Medulla oblongata (tissue), 1 donor: ENCODE data around the gene MRTFA.
"Not testable (repeated sequence)": the region's sequence is repeated elsewhere in the genome, so short reads cannot be mapped to it uniquely, and the experiment has no call there.

Experiments used
- DNase-seq: peaks from one replicate; pipeline ENCODE4 v3.0.0-alpha.2; 2015; ENCODE audit errors: extremely low spot score

The MRTFA gene

DNA sequence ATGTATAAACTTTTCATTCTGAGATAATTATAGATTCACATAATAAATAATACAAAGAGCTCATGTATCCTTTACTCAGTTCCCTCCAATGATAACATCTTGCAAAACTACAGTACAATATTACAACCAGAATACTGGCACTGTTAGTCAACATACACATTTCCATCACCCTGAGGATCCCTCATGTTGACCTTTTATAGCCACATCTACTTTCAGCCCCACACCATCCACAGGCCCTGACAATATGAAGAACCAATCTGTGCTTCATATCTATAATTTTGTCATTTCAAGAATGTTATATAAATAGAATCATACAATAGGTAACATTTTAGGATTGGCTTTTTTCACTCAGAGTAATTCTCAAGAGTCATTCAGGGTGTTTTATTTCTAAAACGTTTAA is 115.5 kb downstream of the MRTFA start:
- no peak for DNase-seq

DNA sequence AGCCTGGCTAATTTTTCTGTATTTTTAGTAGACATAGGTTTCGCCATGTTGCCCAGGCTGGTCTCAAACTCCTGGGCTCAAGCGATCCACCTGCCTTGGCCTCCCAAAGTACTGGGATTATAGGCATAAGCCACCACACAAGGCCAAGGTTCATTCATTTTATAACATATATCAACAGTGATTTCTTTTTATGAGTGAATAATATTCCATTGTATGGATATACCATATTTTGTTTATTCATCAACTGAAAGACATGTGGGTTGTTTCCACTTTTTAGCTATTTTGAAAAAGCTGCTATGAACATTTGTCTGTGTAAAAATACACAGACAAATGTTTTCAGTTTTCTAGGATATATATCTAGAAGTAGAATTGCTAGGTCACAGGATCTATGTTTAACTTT is 116.0 kb downstream of the MRTFA start:
- no peak for DNase-seq

DNA sequence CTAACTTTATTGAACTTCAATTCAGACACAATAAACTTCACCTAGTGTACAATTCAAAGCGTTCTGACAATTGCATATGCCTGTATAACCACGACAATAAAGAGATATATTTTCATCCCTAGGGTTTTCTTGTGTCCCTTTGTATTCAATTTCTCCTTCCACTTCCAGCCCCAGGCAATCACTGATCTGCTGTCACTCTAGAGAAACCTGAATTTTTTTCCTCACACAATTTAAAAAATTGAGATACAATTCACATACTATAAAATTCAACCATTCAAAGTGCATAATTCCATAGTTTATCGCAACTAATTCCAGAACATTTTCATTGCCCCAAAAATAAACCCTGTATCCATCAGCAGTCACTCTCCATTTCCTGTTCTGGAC is 116.6 kb downstream of the MRTFA start:
- DNase-seq, result no peak

DNA sequence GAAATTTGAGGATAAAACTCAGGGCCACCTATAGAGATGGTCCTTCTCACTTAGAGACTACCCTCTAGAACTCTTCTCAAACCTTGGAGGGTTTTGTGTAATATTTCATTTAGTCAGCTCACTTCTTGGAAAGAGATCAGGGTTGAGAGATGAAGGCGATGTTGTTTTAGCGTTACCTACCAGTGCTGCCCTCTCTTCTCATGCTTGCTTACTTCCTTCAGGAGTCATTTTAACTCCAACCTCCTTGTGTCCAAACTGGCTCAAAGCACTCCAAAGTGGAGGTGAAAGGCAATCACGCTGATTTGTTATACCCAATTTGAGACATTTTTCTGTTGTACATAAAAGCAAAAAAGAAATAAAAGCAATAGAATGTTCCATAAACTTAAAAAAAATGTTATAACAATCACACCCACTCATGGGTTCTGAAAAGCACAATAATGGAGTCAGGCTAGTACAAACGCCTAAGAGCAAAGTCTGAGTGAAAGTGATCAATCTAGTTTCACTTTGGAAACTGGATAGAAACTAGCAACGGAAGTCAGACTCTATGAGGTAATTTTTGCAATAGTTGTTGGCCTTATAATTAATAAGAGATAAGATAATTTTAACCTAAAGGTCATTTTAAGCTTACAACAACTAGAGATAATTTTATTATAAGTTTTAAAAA is 117.1 kb downstream of the MRTFA start:
- DNase-seq, result no peak

DNA sequence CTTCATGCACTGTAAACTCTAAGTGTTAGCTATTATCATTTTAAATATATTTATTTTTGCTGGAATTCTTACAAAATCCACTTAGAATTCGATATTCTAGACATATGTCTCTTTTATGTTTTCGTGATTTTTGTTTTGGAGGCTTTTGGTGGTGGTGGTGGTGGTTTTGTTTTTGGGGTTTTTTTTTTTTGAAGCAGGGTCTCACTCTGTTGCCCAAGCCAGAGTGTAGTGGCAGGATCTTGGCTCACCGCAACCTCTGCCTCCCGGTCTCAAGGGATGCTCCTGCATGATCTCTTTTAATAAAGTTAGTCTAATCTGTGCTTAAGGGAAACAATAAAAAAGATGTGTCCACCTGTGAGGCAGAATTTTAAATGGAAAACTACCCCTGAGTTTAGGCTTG is 117.7 kb downstream of the MRTFA start:
- no peak for DNase-seq

DNA sequence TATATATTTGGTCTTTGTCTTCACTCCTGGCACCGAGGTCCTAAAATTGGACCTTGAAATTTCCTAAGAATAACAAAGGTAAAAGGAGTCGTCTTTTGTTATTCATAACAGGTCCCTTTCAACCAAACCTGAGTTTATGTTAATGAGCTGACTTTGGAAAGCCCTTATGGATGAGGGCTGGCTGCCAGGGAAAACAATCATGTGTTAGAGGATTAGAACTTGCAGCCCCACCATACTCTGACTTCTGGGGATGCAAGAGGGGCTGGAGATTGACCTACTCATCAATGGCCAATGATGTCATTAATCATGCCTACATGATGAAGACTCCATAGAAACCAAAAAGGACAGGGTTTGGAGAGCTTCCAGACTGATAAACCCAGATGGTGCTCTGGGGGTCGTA is 118.9 kb downstream of the MRTFA start:
- no peak for DNase-seq

DNA sequence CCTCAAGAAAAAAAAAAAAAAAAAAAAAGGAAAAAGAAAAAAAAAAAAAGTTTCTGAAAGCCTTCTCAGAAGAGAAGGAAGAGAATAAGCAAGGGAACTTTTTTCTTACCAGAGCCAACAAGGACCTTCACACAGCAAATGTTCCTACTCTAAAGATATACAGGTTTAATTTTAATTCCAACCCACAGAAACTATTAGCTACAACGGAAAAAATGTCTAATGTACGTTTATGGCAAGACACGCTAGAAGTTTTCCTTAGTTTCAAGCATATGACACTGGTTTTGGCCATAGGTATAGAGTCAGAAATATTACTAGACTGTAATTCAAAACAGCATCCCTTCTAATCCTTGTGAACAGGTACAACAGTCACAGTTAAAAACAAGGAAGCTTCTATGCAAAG is 120.1 kb downstream of the MRTFA start:
- DNase-seq, result no peak

DNA sequence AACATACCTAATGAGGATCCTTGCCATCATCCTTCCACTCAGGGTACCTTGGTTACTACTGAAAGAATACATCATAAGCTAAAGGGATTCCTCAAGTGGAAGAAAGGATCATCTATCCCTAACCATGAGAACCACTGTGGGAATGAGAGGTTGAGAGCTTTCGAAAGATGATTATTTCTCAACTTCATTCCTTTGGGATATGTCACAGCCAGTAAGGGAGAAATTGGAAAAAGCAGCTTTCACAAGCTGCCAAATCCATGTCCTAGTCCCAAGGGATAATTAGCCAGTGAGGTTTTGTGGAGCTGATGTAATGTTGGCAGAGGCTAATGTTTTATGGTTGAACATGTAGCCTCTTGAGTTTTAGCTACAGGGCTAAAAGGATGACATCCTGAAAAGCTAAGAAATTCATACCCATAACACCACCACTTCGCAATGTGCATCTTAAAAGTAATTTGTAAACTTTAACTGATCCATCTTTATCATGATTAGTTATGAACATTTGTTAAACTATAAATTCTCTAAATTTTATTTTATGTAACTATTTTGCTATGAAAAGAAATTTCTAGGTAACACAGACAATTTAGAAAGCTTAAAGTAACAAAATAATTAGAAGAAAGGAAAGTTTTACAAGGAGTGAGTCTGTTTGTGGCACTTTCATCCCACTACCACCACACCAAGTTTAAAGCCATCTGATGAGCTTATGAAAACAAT is 123.9 kb downstream of the MRTFA start:
- DNase-seq, result peak; percentile 49

DNA sequence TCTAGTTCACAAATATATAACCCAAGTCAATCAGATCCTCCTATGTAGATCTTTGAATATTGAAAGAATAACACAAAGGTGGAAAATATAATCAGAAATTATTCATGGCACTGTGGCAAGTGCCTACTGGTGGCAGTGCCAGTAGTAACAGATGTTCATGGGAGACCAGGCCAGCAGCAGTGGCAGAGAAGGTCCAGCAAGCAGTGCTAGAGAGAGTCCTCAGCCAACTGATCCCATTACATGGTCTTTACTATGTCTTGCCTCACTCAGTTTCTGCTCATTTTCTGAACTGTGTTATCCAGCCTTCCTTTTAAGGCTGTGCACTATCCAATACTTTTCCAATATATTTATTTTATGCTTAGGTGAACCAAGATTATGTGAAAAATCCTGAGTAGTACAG is 124.9 kb downstream of the MRTFA start:
- DNase-seq, result no peak

DNA sequence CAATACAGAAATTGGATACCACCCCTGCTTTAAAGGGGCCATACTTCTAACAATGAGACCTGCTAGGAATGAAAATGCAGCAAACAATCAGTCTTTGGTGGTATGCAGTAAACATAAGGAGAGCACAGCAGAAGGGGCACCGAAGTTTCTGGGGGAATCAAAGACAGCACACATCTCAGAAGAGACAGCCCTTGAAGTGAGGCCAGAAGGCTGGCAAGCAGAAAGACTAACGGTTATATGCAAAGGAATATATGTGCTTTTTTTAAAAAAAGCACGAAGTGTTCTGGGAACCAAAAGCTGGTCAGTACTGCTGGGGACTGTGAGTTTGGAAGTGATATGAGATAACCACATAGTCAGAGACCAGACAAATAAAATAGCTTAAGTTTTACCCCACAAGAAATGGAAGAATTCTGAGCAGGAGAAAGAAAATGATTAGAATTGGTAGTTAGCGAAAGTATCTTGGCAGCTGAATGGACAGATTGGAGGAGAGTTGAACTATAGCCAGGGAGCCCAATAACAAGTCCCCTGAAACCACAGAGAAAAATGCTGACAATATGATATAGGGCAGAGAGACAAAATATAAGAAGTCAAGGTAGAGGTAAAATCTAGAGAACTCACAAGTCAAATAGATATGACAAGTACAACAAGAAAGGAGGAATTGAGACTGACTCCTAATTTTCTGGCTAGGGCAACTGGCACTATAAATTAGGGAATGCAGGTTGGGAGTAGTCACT is 125.7 kb downstream of the MRTFA start:
- no peak for DNase-seq

DNA sequence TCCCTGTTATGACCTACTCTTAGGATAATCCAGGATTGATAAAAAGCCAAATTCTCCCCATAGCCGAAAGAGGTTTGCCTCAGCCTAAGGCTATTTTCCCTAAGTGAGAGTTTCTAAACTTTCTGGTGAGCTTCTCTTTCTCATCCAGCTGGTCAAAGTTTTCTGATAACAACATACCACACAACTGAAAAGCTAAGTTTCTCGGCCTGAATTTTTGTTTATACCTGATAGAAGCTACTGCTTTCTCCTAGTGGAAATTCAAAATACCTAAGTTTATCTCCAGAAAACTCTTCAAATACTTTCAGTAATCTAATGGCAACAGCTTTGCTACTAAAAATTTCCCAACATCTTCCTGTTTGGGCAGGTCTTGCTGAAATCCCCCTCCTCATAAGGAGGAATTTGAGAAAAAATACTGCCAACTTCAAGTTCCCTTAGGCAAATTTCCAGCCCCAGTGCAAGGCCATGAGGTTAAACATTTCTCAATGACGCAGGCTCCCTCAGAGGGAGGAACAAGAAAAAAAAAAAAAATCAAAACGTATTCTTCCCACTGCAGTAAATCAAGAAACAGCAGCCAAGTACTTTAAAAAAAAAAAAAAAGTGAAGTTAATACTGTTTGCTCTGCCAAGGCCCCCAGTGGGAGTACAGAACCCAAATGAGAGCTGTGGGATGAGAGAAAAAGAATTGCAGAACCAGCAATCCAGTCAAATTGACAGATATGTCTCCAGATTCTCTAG is 127.0 kb downstream of the MRTFA start:
- peak; percentile 83 for DNase-seq

DNA sequence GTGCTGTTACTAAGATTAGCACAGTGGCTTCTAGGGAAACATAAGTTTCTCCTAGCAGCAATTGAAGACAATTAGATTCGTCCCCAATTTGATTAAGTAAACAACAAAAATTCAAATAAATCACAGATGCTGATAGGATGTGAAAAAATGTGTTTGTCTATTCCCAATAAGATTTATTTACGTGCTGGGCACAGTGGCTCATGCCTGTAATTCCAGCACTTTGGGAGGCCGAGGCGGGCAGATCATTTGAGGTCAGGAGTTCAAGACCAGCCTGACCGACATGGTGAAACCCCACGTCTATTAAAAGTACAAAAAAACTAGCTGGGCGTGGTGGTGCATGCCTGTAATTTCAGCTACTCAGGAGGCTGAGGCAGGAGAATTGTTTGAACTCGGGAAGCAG is 128.5 kb downstream of the MRTFA start:
- DNase-seq, result not testable (repeated sequence)

DNA sequence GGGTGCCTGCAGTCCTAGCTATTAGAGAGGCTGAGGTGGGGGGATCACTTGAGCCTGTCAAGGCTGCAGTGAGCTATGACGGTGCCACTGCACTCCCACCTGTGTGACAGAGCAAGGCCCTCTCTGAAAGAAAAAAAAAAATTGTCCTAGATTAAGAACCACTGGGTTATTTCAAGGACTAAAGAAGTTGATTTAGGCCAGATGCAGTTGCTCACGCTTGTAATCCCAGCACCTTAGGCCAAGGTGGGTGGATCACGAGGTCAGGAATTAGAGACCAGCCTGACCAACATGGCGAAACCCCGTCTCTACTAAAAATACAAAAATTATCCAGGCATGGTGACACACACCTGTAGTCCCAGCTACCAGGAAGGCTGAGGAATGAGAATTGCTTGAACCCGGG is 129.0 kb downstream of the MRTFA start:
- DNase-seq, result no peak

DNA sequence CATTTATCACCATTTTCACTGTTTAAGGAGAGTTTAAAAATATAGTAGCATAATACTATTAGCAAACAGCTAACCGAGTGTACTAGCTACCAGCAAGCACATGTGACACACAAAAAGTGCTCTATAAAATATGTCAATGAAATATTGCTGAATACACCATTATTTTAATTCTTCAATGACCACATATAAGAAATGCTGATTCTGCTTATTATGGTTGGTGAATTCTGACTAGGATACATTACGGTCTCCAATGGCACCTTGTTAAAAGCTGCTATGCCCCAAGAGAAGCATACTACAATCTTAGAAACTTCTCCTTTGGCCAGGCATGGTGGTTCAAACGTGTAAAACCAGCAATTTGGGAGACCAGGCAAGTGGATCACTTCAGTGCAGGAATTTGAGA is 129.8 kb downstream of the MRTFA start:
- no peak for DNase-seq

DNA sequence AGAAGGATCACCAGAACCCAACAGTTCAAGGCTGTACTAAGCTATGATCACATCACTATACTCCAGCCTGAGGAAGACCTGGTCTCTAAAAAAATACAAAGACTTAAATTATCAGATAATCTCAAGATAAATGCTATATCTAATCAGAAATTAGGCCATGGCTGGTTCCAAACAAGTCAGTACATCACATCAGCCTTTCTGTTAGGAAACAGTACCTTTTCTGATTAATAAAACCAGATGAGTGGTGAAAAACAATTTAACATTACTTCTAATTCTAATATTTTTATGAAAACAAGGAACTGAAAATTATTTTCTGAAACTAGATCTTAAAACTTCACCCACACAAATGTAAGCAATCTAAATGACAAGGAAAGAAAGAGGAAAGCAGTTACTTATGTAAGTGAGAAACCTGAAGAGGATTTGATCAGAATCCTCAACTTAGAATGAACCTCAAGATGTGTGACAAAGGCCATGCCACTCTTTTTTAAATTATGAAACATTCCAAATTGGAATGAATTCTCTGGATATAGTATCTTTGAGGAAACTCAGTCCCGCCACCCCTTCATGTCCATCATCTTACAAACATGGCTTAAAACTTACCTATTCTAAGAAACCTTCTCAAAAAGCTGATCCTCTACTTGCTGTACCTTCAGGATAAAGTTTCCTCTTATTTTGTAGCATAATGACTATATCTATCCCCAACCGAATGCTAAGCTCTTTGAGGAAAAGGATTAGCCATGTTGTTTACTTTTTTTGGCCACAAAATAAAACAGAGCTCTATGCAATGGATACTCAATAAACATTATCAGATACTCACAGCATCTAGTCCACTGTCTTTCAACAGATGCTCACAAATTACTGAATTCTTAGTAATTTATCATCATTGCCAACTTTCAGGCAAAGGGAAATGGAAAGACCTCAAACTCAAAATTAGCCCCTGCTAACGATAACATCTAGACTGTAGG is 132.0 kb downstream of the MRTFA start:
- DNase-seq, result no peak

DNA sequence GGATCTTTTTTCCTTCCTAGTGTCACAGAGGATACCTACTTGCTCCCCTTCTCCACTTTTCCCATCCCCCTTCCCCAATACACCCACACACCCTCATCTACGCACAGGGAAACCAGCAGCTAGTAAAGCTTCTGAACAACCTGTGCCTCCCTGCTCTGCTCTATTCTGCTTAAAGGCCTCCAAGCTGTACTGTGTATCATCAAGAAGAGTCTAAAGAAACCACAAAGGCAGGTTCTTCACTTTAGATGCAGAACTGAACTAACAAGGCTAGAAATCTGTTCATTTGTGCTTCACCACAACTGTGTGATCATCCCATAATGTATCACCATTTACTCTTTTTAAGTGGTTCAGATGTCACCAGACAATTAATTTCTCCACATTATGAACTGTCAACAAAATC is 133.6 kb downstream of the MRTFA start:
- no peak for DNase-seq

DNA sequence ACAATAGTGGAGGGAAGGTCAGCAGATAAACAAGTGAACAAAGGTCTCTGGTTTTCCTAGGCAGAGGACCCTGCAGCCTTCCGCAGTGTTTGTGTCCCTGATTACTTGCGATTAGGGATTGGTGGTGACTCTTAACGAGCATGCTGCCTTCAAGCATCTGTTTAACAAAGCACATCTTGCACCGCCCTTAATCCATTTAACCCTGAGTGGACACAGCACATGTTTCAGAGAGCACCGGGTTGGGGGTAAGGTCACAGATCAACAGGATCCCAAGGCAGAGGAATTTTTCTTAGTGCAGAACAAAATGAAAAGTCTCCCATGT is 136.1 kb downstream of the MRTFA start:
- not testable (repeated sequence) for DNase-seq

DNA sequence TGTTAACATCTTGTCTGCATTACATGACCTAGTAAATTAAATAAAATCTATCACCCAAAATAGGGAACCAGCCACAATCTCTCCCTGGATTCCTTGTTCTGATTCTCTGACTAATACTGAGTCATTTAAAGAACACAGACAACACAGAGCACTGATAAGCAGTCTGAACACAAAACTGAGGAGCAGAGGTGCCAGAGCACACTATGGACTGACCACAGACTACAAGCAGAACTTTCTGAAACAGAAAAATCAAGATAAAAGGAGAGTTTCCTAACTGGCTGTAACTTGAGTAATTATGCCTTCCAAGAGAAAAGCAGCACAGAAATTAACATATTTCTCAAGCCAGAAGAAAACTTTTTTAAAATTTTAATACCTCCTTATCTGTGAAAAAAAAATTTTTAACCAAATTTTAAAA is 137.3 kb downstream of the MRTFA start:
- no peak for DNase-seq

DNA sequence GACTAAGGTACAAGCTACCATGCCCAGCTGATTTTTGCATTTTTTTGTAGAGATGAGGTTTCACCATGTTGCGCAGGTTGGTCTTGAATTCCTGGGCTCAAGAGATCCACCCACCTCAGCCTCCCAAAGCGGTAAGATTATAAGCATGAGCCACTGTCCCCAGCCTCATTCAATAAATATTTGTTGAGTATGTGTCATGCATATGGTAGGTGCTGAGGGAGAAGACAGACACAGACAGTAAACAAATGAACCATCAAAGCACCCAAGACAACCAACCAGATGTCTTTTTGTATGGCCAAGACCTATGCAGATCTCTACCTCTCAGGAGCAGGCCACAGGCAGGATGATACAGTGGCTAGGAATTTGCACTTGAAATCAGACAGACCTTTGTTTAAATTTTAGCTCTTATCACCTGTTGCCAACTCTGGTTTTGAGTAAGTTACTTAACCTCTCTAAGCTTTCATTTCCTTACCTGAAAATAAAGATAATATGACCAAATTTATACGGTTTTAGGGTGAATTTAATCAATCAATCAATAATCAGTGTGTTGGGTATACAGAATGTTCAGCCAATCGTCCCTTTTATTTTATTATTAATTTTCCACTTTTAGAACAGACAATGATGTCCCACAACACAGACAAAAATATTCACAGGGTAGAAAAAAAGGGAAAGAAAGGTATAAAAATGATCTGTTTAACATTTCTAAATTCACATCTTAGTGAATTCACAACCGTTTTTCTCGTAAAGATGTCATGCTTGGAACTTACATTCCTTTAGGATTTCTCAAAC is 137.9 kb downstream of the MRTFA start:
- no peak for DNase-seq

DNA sequence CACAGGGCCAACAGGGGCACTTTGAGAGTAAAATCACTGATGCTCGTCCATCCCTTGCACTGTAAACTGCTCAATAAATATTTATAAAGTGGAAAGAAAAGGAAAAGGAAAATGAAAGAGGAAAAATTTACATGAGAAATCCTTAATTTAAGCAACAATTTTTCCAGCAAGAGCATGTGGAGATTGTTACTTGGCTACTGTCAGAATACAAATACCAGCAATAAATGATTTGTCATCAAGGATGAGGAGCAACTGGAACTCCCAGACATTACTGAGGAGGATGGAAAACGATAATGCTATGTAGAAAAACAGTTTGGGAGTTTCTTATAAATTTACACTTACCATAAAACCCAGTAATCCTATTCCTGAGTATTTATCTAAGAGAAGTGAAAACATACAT is 143.1 kb downstream of the MRTFA start:
- no peak for DNase-seq
